ENCODE data around the gene IGSF21. TPM values are rescaled to one million over a fixed set of nuclear protein-coding genes. Genes with fewer than 3 reads are reported as not detected.
A peak's percentile ranks its signal among the peaks of the same experiment; 100 is the strongest.

IGSF21 gene
- total RNA-seq, 1 experiment from 2014 or later, result 30.5 TPM

GRCh38 chr1:18384471-18384870 is 276.9 kb downstream of the IGSF21 start:
- no peak overlapping the region for H3K4me3 Mint-ChIP-seq
- peaks cover 52% of the 10 kb centered on the region for H3K27me3 Mint-ChIP-seq (ENCODE audit: low read depth)
- DNase-seq (ENCODE audit: low spot score) (no peak), ATAC-seq (no peak)
- peaks cover 20% of the 10 kb centered on the region for H3K9me3 Mint-ChIP-seq
- H3K4me1 Mint-ChIP-seq, result peaks cover 30% of the 10 kb centered on the region
- TF ChIP-seq AFF4 (CRISPR knock-in tag; IDR thresholded peaks at IDR 0.05; ENCODE audit: borderline replicate concordance) (no peak), IRF2 (CRISPR knock-in tag; IDR thresholded peaks at IDR 0.05; ENCODE audit: borderline replicate concordance, low read depth) (no peak), KAT7 (CRISPR knock-in tag; IDR thresholded peaks at IDR 0.05; ENCODE audit: borderline replicate concordance) (no peak), CBFB (CRISPR knock-in tag; IDR thresholded peaks at IDR 0.05; ENCODE audit: low read depth) (no peak), ATF3 (CRISPR knock-in tag; conservative IDR thresholded peaks at IDR 0.05) (no peak), ZNF532 (CRISPR knock-in tag; IDR thresholded peaks at IDR 0.05; ENCODE audit: borderline replicate concordance) (no peak), NR2C2 (CRISPR knock-in tag; IDR thresholded peaks at IDR 0.05) (no peak), GRHL2 (CRISPR knock-in tag; IDR thresholded peaks at IDR 0.05; ENCODE audit: insufficient replicate concordance, severe bottlenecking) (no peak), MAX (CRISPR knock-in tag; IDR thresholded peaks at IDR 0.05) (no peak), ZNF263 (CRISPR knock-in tag; IDR thresholded peaks at IDR 0.05; ENCODE audit: low read depth) (no peak), NFYB (CRISPR knock-in tag; conservative IDR thresholded peaks at IDR 0.05; ENCODE audit: low read depth) (no peak)
- POLR2A ChIA-PET, result interaction anchor here (0.7 kb wide), 1 partner anchor 620 kb away, joined by 3 read pairs; no protein-coding TSS in a partner anchor
- peaks cover 19% of the 10 kb centered on the region for H3K36me3 Mint-ChIP-seq
- no peak overlapping the region for H3K27ac Mint-ChIP-seq
- CTCF ChIA-PET, result interaction anchor here (0.5 to 2.0 kb wide), 2 partner anchors 10 to 612 kb away, joined by 3 to 9 read pairs; no protein-coding TSS in a partner anchor

GRCh38 chr1:18385239-18385790 is 277.7 kb downstream of the IGSF21 start:
- H3K9me3 Mint-ChIP-seq, result peaks cover 11% of the 10 kb centered on the region
- H3K27ac Mint-ChIP-seq, result peak overlapping the region; percentile 0; the same call in 1 of the 2 replicates
- ATAC-seq, result peak; percentile 85
- POLR2A ChIA-PET, result no interaction called here
- H3K4me1 Mint-ChIP-seq, result peaks cover 30% of the 10 kb centered on the region
- DNase-seq (ENCODE audit: low spot score), result peak; percentile 44
- CTCF ChIA-PET, result interaction anchor here (0.7 to 2.4 kb wide), 7 partner anchors 10 to 476 kb away, joined by 3 to 13 read pairs (median 5); no protein-coding TSS in a partner anchor
- peaks cover 49% of the 10 kb centered on the region for H3K27me3 Mint-ChIP-seq (ENCODE audit: low read depth)
- peak overlapping the region; percentile 0; the same call in 1 of the 2 replicates for H3K4me3 Mint-ChIP-seq
- H3K36me3 Mint-ChIP-seq, result peaks cover 10% of the 10 kb centered on the region
- TF ChIP-seq NFE2L1 (CRISPR knock-in tag; IDR thresholded peaks at IDR 0.05) (no peak), GABPB1 (CRISPR knock-in tag; IDR thresholded peaks at IDR 0.05) (no peak), E2F5 (CRISPR knock-in tag; IDR thresholded peaks at IDR 0.05) (no peak), RORB (CRISPR knock-in tag; IDR thresholded peaks at IDR 0.05) (no peak), SMAD3 (CRISPR knock-in tag; IDR thresholded peaks at IDR 0.05; ENCODE audit: borderline replicate concordance) (no peak), E2F4 (CRISPR knock-in tag; IDR thresholded peaks at IDR 0.05; ENCODE audit: borderline replicate concordance, low read depth) (no peak), ZNF416 (CRISPR knock-in tag; IDR thresholded peaks at IDR 0.05) (no peak), PRDM15 (CRISPR knock-in tag; IDR thresholded peaks at IDR 0.05) (no peak)

Data from WTC11 (cell line).